CD4-positive, alpha-beta memory T cell (primary cell): ENCODE results near the gene MRPL14. TPM values are rescaled to one million over a fixed set of nuclear protein-coding genes. Genes with fewer than 3 reads are reported as not detected.

Experiments used
- CTCF ChIA-PET: fragments of 350-600 bp; sonication (Branson Sonifier 250); formaldehyde crosslinking; loops from one replicate; lab custom pipeline; 2021; ENCODE audit warnings: inconsistent platforms; ENCODE audit not compliant: partially characterized antibody; lab: Charles Lee
- POLR2A ChIA-PET: fragments of 350-600 bp; sonication (Branson Sonifier 250); formaldehyde crosslinking; loops from one replicate; lab custom pipeline; 2021; ENCODE audit not compliant: partially characterized antibody; lab: Charles Lee
- DNase-seq, 5 donors: peaks; one replicate each; pipeline versions ENCODE4 v3.0.0 to v3.0.0-alpha.2; 2020 to 2022; ENCODE audit warnings: mixed read lengths in 1 of 5
- H3K27ac ChIP-seq: one replicate; pipeline ENCODE4 v1.7.0; 2013; ENCODE audit warnings: low read depth, low read length
- H3K27me3 ChIP-seq: 2 replicates; pipeline ENCODE4 v1.7.0; 2013; ENCODE audit warnings: mild to moderate bottlenecking, low read length, moderate library complexity; ENCODE audit not compliant: insufficient read depth
- H3K36me3 ChIP-seq: 2 replicates; pipeline ENCODE4 v1.7.0; 2013; ENCODE audit warnings: mild to moderate bottlenecking, low read length, moderate library complexity; ENCODE audit not compliant: insufficient read depth
- H3K4me1 ChIP-seq: 2 replicates; pipeline ENCODE4 v1.7.0; 2013; ENCODE audit warnings: mild to moderate bottlenecking, low read length, moderate library complexity; ENCODE audit not compliant: insufficient read depth
- H3K4me3 ChIP-seq, 2 donors: one replicate each; pipeline ENCODE4 v1.7.0; 2013; ENCODE audit warnings: low read length in 2 of 2, mild to moderate bottlenecking in 1 of 2
- H3K9me3 ChIP-seq, 2 donors: one replicate each; pipeline ENCODE4 v1.7.0; 2013; ENCODE audit warnings: low read length in 2 of 2, control low read depth in 1 of 2; ENCODE audit not compliant: control insufficient read depth in 1 of 2
- H3K27ac Mint-ChIP-seq, 7 donors: one replicate each; pipeline ENCODE4 v1.8.0; 2020 to 2021; ENCODE audit warnings: mixed read lengths in 7 of 7, mild to moderate bottlenecking in 6 of 7, inconsistent platforms in 3 of 7, moderate library complexity in 3 of 7
- H3K27me3 Mint-ChIP-seq, 2 donors: one replicate each; pipeline ENCODE4 v1.8.0; 2020 to 2021; ENCODE audit warnings: mixed read lengths in 2 of 2
- H3K36me3 Mint-ChIP-seq, 2 donors: one replicate each; pipeline ENCODE4 v1.8.0; 2020 to 2021; ENCODE audit warnings: mixed read lengths in 2 of 2, inconsistent platforms in 1 of 2, mild to moderate bottlenecking in 1 of 2
- H3K4me1 Mint-ChIP-seq, 4 donors: one replicate each; pipeline ENCODE4 v1.8.0; 2020 to 2021; ENCODE audit warnings: mixed read lengths in 4 of 4, mild to moderate bottlenecking in 1 of 4
- H3K4me3 Mint-ChIP-seq, 8 donors: one replicate each; pipeline ENCODE4 v1.8.0; 2020 to 2021; ENCODE audit warnings: mixed read lengths in 8 of 8, mild to moderate bottlenecking in 7 of 8, moderate library complexity in 6 of 8, inconsistent platforms in 3 of 8
- H3K9me3 Mint-ChIP-seq, 8 donors: one replicate each; pipeline ENCODE4 v1.8.0; 2020 to 2021; ENCODE audit warnings: mixed read lengths in 8 of 8, mild to moderate bottlenecking in 5 of 8, inconsistent platforms in 3 of 8, moderate library complexity in 1 of 8
- intact Hi-C: fragments of 100-400 bp; cut with micrococcal nuclease; formaldehyde crosslinking; loops from one replicate; pipeline ENCODE4 v1.15.1; 2023
- polyA plus RNA-seq, 2 donors: library from polyadenylated mRNA; unstranded; fragments of 300-500 nt; fragmentation: Illumina TruSeq; gene quantifications; one replicate each; pipeline ENCODE4 v1.2.3, GENCODE V29; 2021
- total RNA-seq, 2 experiments: library from RNA; stranded (reverse); gene quantifications; one replicate each; pipeline ENCODE4 v1.2.3, GENCODE V29; 2021

Gene MRPL14
- total and polyA plus RNA-seq, 4 experiments from 2014 or later: 21.7 to 123 (median 63.4) TPM

- no peak overlapping the region for H3K4me3 Mint-ChIP-seq
- no peak for DNase-seq
- H3K27ac Mint-ChIP-seq: peak overlapping the region in 3 of 7 donors; percentile 13 to 71 (median 16)
- Histone ChIP-seq H3K27ac (no peak overlapping the region), H3K9me3 (no peaks in the 10 kb centered on the region), H3K27me3 (no peaks in the 10 kb centered on the region), H3K4me3 (no peak overlapping the region), H3K36me3 (peaks cover 16% of the 10 kb centered on the region), H3K4me1 (no peaks in the 10 kb centered on the region)
- H3K27me3 Mint-ChIP-seq: no peaks in the 10 kb centered on the region
- H3K36me3 Mint-ChIP-seq: peaks cover 31 to 58% of the 10 kb centered on the region in 2 donors
- peaks cover 0 to 2% (median 0%) of the 10 kb centered on the region in 4 donors for H3K4me1 Mint-ChIP-seq
- ChIA-PET CTCF (interaction anchor here (2.7 kb wide), 1 partner anchor 46 kb away, joined by 11 read pairs; no protein-coding TSS in a partner anchor), POLR2A (interaction anchor here (0.9 kb wide), 1 partner anchor 10 kb away, joined by 3 read pairs; no protein-coding TSS in a partner anchor)
- H3K9me3 Mint-ChIP-seq: no peaks in the 10 kb centered on the region
- intact Hi-C loops: no loop called here
Measured at GRCh38 chr6:44143731-44144130, 16.5 kb upstream of the MRPL14 start.

- peak overlapping the region in 2 of 7 donors; percentile 22 to 71 for H3K27ac Mint-ChIP-seq
- H3K36me3 Mint-ChIP-seq: peaks cover 28 to 57% of the 10 kb centered on the region in 2 donors
- Histone ChIP-seq H3K9me3 (no peaks in the 10 kb centered on the region), H3K27ac (no peak overlapping the region), H3K4me3 (no peak overlapping the region), H3K4me1 (no peaks in the 10 kb centered on the region), H3K36me3 (peaks cover 7% of the 10 kb centered on the region), H3K27me3 (no peaks in the 10 kb centered on the region)
- H3K4me1 Mint-ChIP-seq: peaks cover 0 to 2% (median 0%) of the 10 kb centered on the region in 4 donors
- DNase-seq: no peak
- no peak overlapping the region for H3K4me3 Mint-ChIP-seq
- ChIA-PET POLR2A (interaction anchor here (1.1 kb wide), 1 partner anchor 15 kb away, joined by 3 read pairs; the partner anchor contains the start of genes MRPL14 and TMEM63B), CTCF (interaction anchor here (2.7 kb wide), 1 partner anchor 46 kb away, joined by 11 read pairs; no protein-coding TSS in a partner anchor)
- no peaks in the 10 kb centered on the region for H3K27me3 Mint-ChIP-seq
- intact Hi-C loops: no loop called here
- no peaks in the 10 kb centered on the region for H3K9me3 Mint-ChIP-seq
Measured at GRCh38 chr6:44142835-44143234, 15.6 kb upstream of the MRPL14 start.

GRCh38 chr6:44139351-44139743 lies 12.1 kb upstream of the MRPL14 start:
- intact Hi-C loops: no loop called here
- Mint-ChIP-seq H3K27ac (peak overlapping the region in 3 of 7 donors; percentile 12 to 46 (median 15)), H3K4me3 (no peak overlapping the region), H3K9me3 (no peaks in the 10 kb centered on the region), H3K36me3 (peaks cover 39 to 59% of the 10 kb centered on the region in 2 donors), H3K4me1 (peaks cover 0 to 2% (median 0%) of the 10 kb centered on the region in 4 donors), H3K27me3 (no peaks in the 10 kb centered on the region)
- Histone ChIP-seq H3K4me1 (no peaks in the 10 kb centered on the region), H3K9me3 (no peaks in the 10 kb centered on the region), H3K27ac (no peak overlapping the region), H3K4me3 (no peak overlapping the region), H3K36me3 (peaks cover 3% of the 10 kb centered on the region), H3K27me3 (no peaks in the 10 kb centered on the region)
- ChIA-PET POLR2A (no interaction called here), CTCF (no interaction called here)
- no peak for DNase-seq

GRCh38 chr6:44138717-44139350 lies 11.6 kb upstream of the MRPL14 start:
- Histone ChIP-seq H3K9me3 (no peaks in the 10 kb centered on the region), H3K27me3 (no peaks in the 10 kb centered on the region), H3K4me1 (no peaks in the 10 kb centered on the region), H3K4me3 (no peak overlapping the region), H3K36me3 (peaks cover 3% of the 10 kb centered on the region), H3K27ac (no peak overlapping the region)
- Mint-ChIP-seq H3K4me3 (no peak overlapping the region), H3K27ac (no peak overlapping the region), H3K4me1 (peaks cover 0 to 3% (median 0%) of the 10 kb centered on the region in 4 donors), H3K9me3 (no peaks in the 10 kb centered on the region), H3K36me3 (peaks cover 39 to 57% of the 10 kb centered on the region in 2 donors), H3K27me3 (no peaks in the 10 kb centered on the region)
- no peak for DNase-seq
- ChIA-PET CTCF (interaction anchor here (1.5 kb wide), 1 partner anchor 42 kb away, joined by 6 read pairs; no protein-coding TSS in a partner anchor), POLR2A (no interaction called here)
- intact Hi-C loops: no loop called here

GRCh38 chr6:44135875-44136274 lies 8.6 kb upstream of the MRPL14 start:
- H3K27me3 ChIP-seq: no peaks in the 10 kb centered on the region
- Mint-ChIP-seq H3K9me3 (no peaks in the 10 kb centered on the region), H3K4me1 (peaks cover 4 to 26% (median 17%) of the 10 kb centered on the region in 4 donors), H3K27ac (no peak overlapping the region), H3K27me3 (no peaks in the 10 kb centered on the region), H3K4me3 (peak overlapping the region in 1 of 8 donors; percentile 36), H3K36me3 (peaks cover 33 to 39% of the 10 kb centered on the region in 2 donors)
- POLR2A ChIA-PET: no interaction called here
- no peaks in the 10 kb centered on the region for H3K4me1 ChIP-seq
- no peaks in the 10 kb centered on the region for H3K9me3 ChIP-seq
- H3K4me3 ChIP-seq: no peak overlapping the region
- no peak overlapping the region for H3K27ac ChIP-seq
- DNase-seq: no peak
- intact Hi-C loops: no loop called here
- peaks cover 3% of the 10 kb centered on the region for H3K36me3 ChIP-seq
- CTCF ChIA-PET: interaction anchor here (1.0 kb wide), 1 partner anchor 15 kb away, joined by 4 read pairs; no protein-coding TSS in a partner anchor

GRCh38 chr6:44135173-44135758 lies 8.0 kb upstream of the MRPL14 start:
- CTCF ChIA-PET: interaction anchor here (1.0 kb wide), 1 partner anchor 16 kb away, joined by 4 read pairs; no protein-coding TSS in a partner anchor
- Histone ChIP-seq H3K27ac (no peak overlapping the region), H3K36me3 (peaks cover under 1% of the 10 kb centered on the region), H3K4me1 (no peaks in the 10 kb centered on the region), H3K9me3 (no peaks in the 10 kb centered on the region), H3K4me3 (no peak overlapping the region), H3K27me3 (no peaks in the 10 kb centered on the region)
- Mint-ChIP-seq H3K4me1 (peaks cover 4 to 26% (median 19%) of the 10 kb centered on the region in 4 donors), H3K9me3 (no peaks in the 10 kb centered on the region), H3K36me3 (peaks cover 27 to 33% of the 10 kb centered on the region in 2 donors), H3K4me3 (no peak overlapping the region), H3K27ac (peak overlapping the region in 5 of 7 donors; percentile 22 to 62 (median 48)), H3K27me3 (no peaks in the 10 kb centered on the region)
- POLR2A ChIA-PET: no interaction called here
- DNase-seq: no peak
- intact Hi-C loops: no loop called here
